ENCODE results near the gene ARL6IP6.
A peak's percentile ranks its signal among the peaks of the same experiment; 100 is the strongest.

ARL6IP6 gene

DNA sequence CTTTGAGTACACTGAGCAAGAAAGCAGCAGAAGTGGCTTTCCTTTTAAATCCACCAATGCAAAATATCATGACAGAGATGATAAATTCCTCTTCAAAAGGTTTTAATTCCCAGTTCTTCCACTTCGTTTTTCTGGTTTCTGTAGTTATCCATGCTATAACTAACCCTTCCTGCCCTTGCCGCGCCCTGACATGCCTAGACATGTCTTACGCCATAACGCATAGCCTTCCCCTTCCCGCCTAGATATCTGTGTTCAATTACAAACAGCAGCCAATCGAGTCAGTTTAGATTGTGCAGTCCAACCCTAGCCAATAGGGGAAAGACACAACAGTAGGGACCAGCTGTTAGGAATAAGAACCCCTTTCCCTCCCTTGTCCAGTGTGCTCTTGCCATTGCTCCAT lies 17.2 kb upstream of the ARL6IP6 start:
- Histone ChIP-seq H3K27me3 (ENCODE audit: control insufficient read depth, insufficient read depth, low read length) (no peaks in the 10 kb centered on the region), H3K4me3 (ENCODE audit: low read depth, low read length) (no peak overlapping the region), H3K36me3 (ENCODE audit: control insufficient read depth, insufficient read depth, low read length) (peaks cover 48% of the 10 kb centered on the region), H3K9ac (ENCODE audit: low read length) (no peak overlapping the region), H3K27ac (ENCODE audit: low read depth, low read length) (peak overlapping the region; percentile 28; the same call in 1 of the 2 replicates), H3K9me3 (ENCODE audit: control insufficient read depth, insufficient read depth, low read depth, low read length) (peaks cover 11% of the 10 kb centered on the region), H3K4me1 (ENCODE audit: control insufficient read depth, insufficient read depth, low read length) (no peaks in the 10 kb centered on the region)

DNA sequence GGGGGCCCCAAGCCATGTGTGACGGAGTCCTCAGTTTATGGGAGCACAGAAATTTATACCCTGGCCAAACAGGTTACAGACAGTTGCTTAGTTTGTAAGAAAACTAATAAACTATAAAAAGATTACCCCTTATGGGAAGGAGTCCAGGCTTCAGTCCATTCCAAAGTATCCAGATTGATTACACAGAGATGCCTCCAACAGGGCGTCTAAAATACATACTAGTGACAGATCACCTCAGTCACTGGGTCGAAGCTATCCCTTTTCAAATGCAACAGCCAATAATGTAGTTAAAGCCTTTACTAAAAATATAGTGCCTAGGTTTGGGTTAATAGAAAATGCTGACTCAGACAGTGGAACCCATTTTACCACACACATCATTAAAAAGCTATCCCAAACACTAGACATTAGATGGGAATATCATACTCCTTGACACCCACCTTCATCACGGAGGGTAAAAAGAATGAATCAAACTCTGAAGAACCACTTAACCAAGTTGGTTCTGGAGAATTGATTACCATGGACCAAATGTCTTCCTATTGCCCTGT lies 11.9 kb upstream of the ARL6IP6 start:
- H3K4me1 ChIP-seq (ENCODE audit: control insufficient read depth, insufficient read depth, low read length) = no peaks in the 10 kb centered on the region
- no peaks in the 10 kb centered on the region for H3K27me3 ChIP-seq (ENCODE audit: control insufficient read depth, insufficient read depth, low read length)
- H3K27ac ChIP-seq (ENCODE audit: low read depth, low read length) = no peak overlapping the region
- H3K9me3 ChIP-seq (ENCODE audit: control insufficient read depth, insufficient read depth, low read depth, low read length) = peaks cover 20% of the 10 kb centered on the region
- H3K9ac ChIP-seq (ENCODE audit: low read length) = no peak overlapping the region
- no peak overlapping the region for H3K4me3 ChIP-seq (ENCODE audit: low read depth, low read length)
- peaks cover 85% of the 10 kb centered on the region for H3K36me3 ChIP-seq (ENCODE audit: control insufficient read depth, insufficient read depth, low read length)

DNA sequence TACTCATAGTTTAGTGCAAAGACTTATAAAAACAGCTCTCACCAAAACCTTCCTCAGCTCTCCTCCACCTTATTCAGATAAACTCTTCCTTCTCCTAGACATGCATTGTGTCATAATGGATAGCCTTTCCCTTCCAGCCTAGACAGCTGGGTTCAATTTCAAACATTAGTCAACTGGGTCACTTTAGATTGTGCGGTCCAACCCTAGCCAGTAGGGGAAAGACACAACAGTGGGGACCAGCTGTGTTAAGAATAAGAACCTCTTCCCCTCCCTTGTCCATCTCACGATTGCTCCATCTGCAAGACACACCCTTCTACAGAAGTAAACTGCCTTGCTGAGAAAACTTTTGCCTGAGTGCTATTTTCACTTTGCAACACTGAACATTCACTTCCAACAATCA lies 9.7 kb upstream of the ARL6IP6 start:
- H3K9me3 ChIP-seq (ENCODE audit: control insufficient read depth, insufficient read depth, low read depth, low read length) = peaks cover 10% of the 10 kb centered on the region; the same call in 1 of the 2 replicates
- H3K9ac ChIP-seq (ENCODE audit: low read length) = no peak overlapping the region
- H3K4me1 ChIP-seq (ENCODE audit: control insufficient read depth, insufficient read depth, low read length) = no peaks in the 10 kb centered on the region
- peaks cover 95% of the 10 kb centered on the region for H3K36me3 ChIP-seq (ENCODE audit: control insufficient read depth, insufficient read depth, low read length)
- no peaks in the 10 kb centered on the region for H3K27me3 ChIP-seq (ENCODE audit: control insufficient read depth, insufficient read depth, low read length)
- no peak overlapping the region for H3K27ac ChIP-seq (ENCODE audit: low read depth, low read length)
- H3K4me3 ChIP-seq (ENCODE audit: low read depth, low read length) = no peak overlapping the region

DNA sequence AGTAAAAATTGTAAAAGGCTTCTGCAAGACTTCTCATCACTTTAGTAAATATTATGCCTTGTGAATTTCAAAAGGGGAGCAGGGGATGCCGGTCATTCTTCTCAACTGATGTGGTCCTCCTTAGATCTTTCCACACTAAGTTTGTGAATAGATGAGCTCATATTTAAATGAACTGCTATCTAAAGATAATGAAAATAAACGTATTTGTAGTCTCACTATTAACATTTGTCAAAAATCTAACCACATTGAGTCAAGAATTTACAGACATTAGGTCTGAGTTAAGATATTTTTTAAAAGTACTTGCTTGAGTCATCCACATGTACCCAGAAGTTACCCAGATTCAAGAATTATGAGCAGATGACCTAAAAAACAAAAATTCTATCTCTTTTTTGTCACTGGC lies 7.7 kb upstream of the ARL6IP6 start:
- no peaks in the 10 kb centered on the region for H3K27me3 ChIP-seq (ENCODE audit: control insufficient read depth, insufficient read depth, low read length)
- no peak overlapping the region for H3K27ac ChIP-seq (ENCODE audit: low read depth, low read length)
- no peaks in the 10 kb centered on the region for H3K4me1 ChIP-seq (ENCODE audit: control insufficient read depth, insufficient read depth, low read length)
- H3K4me3 ChIP-seq (ENCODE audit: low read depth, low read length) = no peak overlapping the region
- H3K9ac ChIP-seq (ENCODE audit: low read length) = no peak overlapping the region
- peaks cover 98% of the 10 kb centered on the region for H3K36me3 ChIP-seq (ENCODE audit: control insufficient read depth, insufficient read depth, low read length)
- H3K9me3 ChIP-seq (ENCODE audit: control insufficient read depth, insufficient read depth, low read depth, low read length) = peaks cover 10% of the 10 kb centered on the region; the same call in 1 of the 2 replicates

DNA sequence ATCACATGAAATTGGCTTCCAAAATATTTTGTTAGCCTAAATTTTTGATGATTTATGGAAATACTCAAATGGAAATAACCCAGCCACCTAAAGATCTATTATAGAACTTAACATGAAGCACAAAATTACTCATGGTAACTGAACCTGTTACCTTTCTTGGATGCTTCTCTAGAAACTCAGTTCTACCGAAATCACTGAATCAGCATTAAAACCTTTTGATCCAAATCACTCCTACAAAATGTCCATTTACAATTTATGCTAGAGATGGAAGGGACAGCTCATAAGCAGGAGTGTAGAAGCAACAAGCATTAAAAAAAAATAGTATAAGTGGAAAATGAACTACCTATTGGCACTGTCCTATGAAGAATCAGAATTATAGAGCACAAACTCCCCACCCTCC lies 3.3 kb upstream of the ARL6IP6 start:
- Histone ChIP-seq H3K36me3 (ENCODE audit: control insufficient read depth, insufficient read depth, low read length) (peaks cover 59% of the 10 kb centered on the region), H3K4me3 (ENCODE audit: low read depth, low read length) (no peak overlapping the region; the same call in 1 of the 2 replicates), H3K4me1 (ENCODE audit: control insufficient read depth, insufficient read depth, low read length) (peaks cover 4% of the 10 kb centered on the region), H3K27me3 (ENCODE audit: control insufficient read depth, insufficient read depth, low read length) (no peaks in the 10 kb centered on the region), H3K9ac (ENCODE audit: low read length) (no peak overlapping the region), H3K9me3 (ENCODE audit: control insufficient read depth, insufficient read depth, low read depth, low read length) (no peaks in the 10 kb centered on the region), H3K27ac (ENCODE audit: low read depth, low read length) (no peak overlapping the region)

DNA sequence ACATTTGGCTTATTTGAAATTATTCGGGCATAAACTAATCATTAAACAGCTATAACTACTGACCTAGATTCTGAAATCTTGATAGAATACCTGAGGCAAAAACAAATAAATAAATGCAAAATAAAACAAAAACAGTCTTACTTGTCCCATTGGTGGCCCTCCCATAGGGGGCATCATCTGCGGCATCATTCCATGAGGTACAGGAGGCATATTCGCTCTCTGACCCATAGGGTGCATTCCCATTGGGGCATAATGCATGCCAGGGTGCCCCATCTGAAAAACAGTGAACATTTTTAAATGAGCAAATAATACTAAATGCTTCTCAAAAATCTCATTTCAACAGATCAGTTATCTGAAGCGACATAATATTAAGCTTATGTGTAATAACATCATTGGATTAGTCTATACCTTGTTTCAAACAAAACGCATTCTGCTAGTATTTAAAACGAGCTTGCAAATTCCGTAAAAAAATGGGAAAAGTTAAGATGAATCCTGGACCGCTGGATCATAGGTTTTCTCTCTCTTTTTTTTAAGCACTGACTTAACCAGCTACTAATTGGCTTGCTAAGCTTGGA lies 2.5 kb upstream of the ARL6IP6 start:
- peak overlapping the region; percentile 98 for H3K4me3 ChIP-seq (ENCODE audit: low read depth, low read length)
- no peaks in the 10 kb centered on the region for H3K27me3 ChIP-seq (ENCODE audit: control insufficient read depth, insufficient read depth, low read length)
- peaks cover 59% of the 10 kb centered on the region for H3K36me3 ChIP-seq (ENCODE audit: control insufficient read depth, insufficient read depth, low read length)
- no peaks in the 10 kb centered on the region for H3K9me3 ChIP-seq (ENCODE audit: control insufficient read depth, insufficient read depth, low read depth, low read length)
- no peak overlapping the region for H3K9ac ChIP-seq (ENCODE audit: low read length)
- H3K4me1 ChIP-seq (ENCODE audit: control insufficient read depth, insufficient read depth, low read length) = peaks cover 8% of the 10 kb centered on the region
- no peak overlapping the region for H3K27ac ChIP-seq (ENCODE audit: low read depth, low read length)

DNA sequence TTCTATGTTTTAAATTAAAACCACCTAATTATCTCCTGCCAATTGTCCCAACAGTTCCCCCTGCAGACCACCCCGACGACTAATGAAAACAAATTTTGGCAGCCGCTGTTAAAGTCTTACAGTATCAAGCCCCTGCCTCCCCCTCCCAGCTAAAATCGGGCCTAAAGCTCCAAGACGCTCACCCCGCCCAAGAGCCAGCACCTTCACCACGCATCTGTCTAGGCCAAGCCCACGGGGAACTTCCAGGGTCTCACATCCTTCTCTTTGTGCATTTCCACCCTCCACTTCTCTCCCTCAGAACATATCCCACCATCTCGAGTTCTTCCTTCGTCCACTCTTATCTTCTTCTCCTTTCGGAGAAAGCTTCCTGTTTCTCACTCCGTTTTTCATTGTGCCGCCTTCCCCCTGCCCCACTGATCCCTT lies 1.6 kb upstream of the ARL6IP6 start:
- peak overlapping the region; percentile 98 for H3K4me3 ChIP-seq (ENCODE audit: low read depth, low read length)
- H3K36me3 ChIP-seq (ENCODE audit: control insufficient read depth, insufficient read depth, low read length) = peaks cover 58% of the 10 kb centered on the region
- H3K9ac ChIP-seq (ENCODE audit: low read length) = peak overlapping the region; percentile 100
- H3K27me3 ChIP-seq (ENCODE audit: control insufficient read depth, insufficient read depth, low read length) = no peaks in the 10 kb centered on the region
- H3K4me1 ChIP-seq (ENCODE audit: control insufficient read depth, insufficient read depth, low read length) = peaks cover 8% of the 10 kb centered on the region
- H3K9me3 ChIP-seq (ENCODE audit: control insufficient read depth, insufficient read depth, low read depth, low read length) = no peaks in the 10 kb centered on the region
- H3K27ac ChIP-seq (ENCODE audit: low read depth, low read length) = peak overlapping the region; percentile 100

DNA sequence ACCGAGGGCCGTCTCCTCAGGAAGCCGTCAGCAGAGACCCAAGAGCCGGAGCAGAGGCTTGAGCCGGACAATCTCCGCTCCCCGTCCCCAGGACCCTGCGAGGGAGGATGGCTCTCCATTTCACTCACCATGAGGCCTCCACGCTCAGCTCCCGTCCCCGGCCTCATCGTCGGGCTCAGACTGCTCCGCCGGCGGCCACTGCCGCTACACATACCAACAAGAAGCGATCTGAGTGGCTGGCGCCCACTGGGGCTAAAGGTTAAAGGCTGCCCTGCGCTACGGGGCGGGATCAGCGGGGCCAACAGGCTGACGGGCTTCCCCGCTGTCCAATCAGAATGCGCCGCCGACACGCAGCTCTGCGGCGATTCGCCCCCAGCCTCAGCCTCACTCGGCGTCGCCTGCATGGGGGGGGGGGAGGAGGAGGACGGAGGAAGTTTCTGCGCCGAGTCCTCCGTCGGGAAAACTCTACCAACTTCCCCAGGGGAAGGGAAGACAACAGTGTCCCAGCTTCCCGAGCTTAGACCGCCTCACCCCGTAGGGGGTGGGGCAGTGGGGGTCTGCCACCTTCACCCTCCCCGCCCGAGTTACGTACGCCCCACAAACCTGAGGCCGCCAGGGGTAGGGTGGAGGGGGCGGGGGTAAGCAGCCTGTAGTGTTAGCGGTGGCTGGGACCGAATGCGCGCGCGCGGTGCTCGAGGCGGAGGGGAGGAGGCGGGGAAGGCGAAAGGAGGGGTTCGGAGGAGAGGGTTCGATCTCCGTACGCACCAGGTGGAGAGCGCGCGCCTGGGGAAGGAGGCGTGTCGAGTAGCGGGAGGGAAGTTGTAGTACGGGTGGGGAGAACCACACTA lies 968 bp upstream of the ARL6IP6 start, which contains the start of gene PRPF40A:
Gene PRPF40A (minus strand): TSS at position 234 of the 848 bp plus-strand sequence. CDS start 22 bp downstream, at position 212.
- no peaks in the 10 kb centered on the region for H3K27me3 ChIP-seq (ENCODE audit: control insufficient read depth, insufficient read depth, low read length)
- H3K9ac ChIP-seq (ENCODE audit: low read length) = peak within 1 kb of the TSS; percentile 100
- H3K4me1 ChIP-seq (ENCODE audit: control insufficient read depth, insufficient read depth, low read length) = peaks cover 8% of the 10 kb centered on the region
- H3K27ac ChIP-seq (ENCODE audit: low read depth, low read length) = peak within 1 kb of the TSS; percentile 100
- H3K9me3 ChIP-seq (ENCODE audit: control insufficient read depth, insufficient read depth, low read depth, low read length) = no peaks in the 10 kb centered on the region
- peak within 1 kb of the TSS; percentile 98 for H3K4me3 ChIP-seq (ENCODE audit: low read depth, low read length)
- H3K36me3 ChIP-seq (ENCODE audit: control insufficient read depth, insufficient read depth, low read length) = peaks cover 58% of the 10 kb centered on the region

DNA sequence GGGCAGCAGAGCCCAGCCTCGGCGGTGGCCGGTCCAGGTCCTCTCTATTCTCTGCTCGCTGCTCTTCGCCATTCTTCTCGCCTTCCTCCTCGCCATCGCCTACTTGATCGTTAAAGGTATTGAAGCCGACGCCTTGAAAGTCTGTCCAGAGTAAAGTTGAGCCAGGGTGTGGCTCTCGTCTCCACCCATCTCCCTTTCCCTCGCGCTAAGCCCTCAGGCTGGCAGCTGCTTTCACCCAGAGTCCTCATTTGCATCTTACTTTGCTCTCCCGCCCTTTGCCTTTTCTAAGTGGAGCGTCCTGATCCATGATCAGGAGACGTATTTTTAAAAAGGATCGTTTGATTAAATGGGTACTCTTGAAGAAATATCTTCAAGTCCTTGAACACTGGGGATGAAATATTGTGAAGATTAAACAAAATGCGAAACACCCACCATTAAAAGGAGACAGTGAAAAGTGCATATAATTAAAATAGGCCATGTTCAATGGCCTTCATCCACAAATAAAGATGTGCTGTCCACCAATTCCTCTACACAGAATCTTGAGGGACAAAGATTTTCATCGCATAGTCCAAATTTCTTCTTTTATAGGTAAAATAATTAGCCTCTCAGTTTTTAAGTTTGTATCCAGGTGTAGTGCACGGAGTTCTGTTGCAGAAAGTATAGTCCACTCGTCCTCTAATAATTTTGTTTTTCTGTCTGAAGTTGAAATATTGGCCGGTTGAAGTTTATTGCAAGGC lies 657 bp downstream of the ARL6IP6 start:
- H3K27me3 ChIP-seq (ENCODE audit: control insufficient read depth, insufficient read depth, low read length) = no peaks in the 10 kb centered on the region
- H3K36me3 ChIP-seq (ENCODE audit: control insufficient read depth, insufficient read depth, low read length) = peaks cover 51% of the 10 kb centered on the region
- H3K27ac ChIP-seq (ENCODE audit: low read depth, low read length) = peak overlapping the region; percentile 100
- peak overlapping the region; percentile 98 for H3K4me3 ChIP-seq (ENCODE audit: low read depth, low read length)
- H3K9me3 ChIP-seq (ENCODE audit: control insufficient read depth, insufficient read depth, low read depth, low read length) = no peaks in the 10 kb centered on the region
- peak overlapping the region; percentile 100 for H3K9ac ChIP-seq (ENCODE audit: low read length)
- H3K4me1 ChIP-seq (ENCODE audit: control insufficient read depth, insufficient read depth, low read length) = peaks cover 8% of the 10 kb centered on the region

DNA sequence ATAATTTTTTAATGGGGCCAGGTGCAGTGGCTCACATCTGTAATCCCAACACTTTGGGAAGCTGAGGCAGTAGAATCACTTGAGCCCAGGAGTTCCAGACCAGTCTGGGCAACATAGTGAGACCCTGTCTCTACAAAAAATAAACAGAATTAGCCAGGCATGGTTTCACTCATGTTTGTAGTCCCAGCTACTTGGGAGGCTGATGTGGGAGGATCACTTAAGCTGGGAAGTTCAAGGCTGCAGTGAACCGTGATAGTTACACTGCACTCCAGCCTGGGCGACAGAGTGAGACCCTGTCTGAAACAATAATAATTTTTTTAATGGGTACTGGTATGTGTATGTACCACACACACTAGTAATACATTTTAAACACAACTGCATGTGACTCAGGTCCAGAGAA lies 2.4 kb downstream of the ARL6IP6 start:
- Histone ChIP-seq H3K4me1 (ENCODE audit: control insufficient read depth, insufficient read depth, low read length) (peaks cover 8% of the 10 kb centered on the region), H3K9ac (ENCODE audit: low read length) (no peak overlapping the region), H3K27ac (ENCODE audit: low read depth, low read length) (no peak overlapping the region), H3K4me3 (ENCODE audit: low read depth, low read length) (no peak overlapping the region), H3K9me3 (ENCODE audit: control insufficient read depth, insufficient read depth, low read depth, low read length) (no peaks in the 10 kb centered on the region), H3K27me3 (ENCODE audit: control insufficient read depth, insufficient read depth, low read length) (no peaks in the 10 kb centered on the region), H3K36me3 (ENCODE audit: control insufficient read depth, insufficient read depth, low read length) (peaks cover 40% of the 10 kb centered on the region)
